Calu3 (cell line): ENCODE results near the gene PLS1. TPM values are rescaled to one million over a fixed set of nuclear protein-coding genes. Genes with fewer than 3 reads are reported as not detected.

Source experiments
- BruUV-seq: library from RNA; stranded (reverse); fragments of 400-500 nt; replicated peaks from 2 replicates; lab custom pipeline; 2021; lab: Mats Ljungman, UMichigan
- CTCF ChIA-PET: fragments of 300-600 bp; sonication (Branson Sonifier 250); formaldehyde crosslinking; loops from one replicate; lab custom pipeline; 2022; ENCODE audit warnings: antibody characterized with exemption; lab: Charles Lee
- DNase-seq: peaks from one replicate; pipeline ENCODE4 v3.0.0; 2022
- H3K27ac Mint-ChIP-seq: one replicate; pipeline ENCODE4 v1.8.0; 2022; ENCODE audit warnings: mixed read lengths; ENCODE audit not compliant: unreplicated experiment
- H3K27me3 Mint-ChIP-seq: one replicate; pipeline ENCODE4 v1.8.0; 2022; ENCODE audit warnings: mixed read lengths; ENCODE audit not compliant: unreplicated experiment
- H3K36me3 Mint-ChIP-seq: one replicate; pipeline ENCODE4 v1.8.0; 2022; ENCODE audit warnings: mild to moderate bottlenecking, moderate library complexity, mixed read lengths; ENCODE audit not compliant: insufficient read depth, unreplicated experiment
- H3K4me1 Mint-ChIP-seq: one replicate; pipeline ENCODE4 v1.8.0; 2022; ENCODE audit warnings: mild to moderate bottlenecking, low read depth, mixed read lengths; ENCODE audit not compliant: unreplicated experiment
- H3K4me3 Mint-ChIP-seq: one replicate; pipeline ENCODE4 v1.8.0; 2022; ENCODE audit warnings: mild to moderate bottlenecking, low read depth, moderate library complexity, mixed read lengths; ENCODE audit not compliant: unreplicated experiment
- H3K9me3 Mint-ChIP-seq: one replicate; pipeline ENCODE4 v1.8.0; 2022; ENCODE audit warnings: low read depth, mixed read lengths; ENCODE audit not compliant: unreplicated experiment
- CTCF ChIP-seq: fragments of 200-600 bp; IDR thresholded peaks from one replicate; pipeline ENCODE4 v1.8.0; 2022; ENCODE audit warnings: antibody characterized with exemption; ENCODE audit not compliant: unreplicated experiment
- intact Hi-C: fragments of 100-400 bp; cut with micrococcal nuclease; formaldehyde crosslinking; loops from one replicate; pipeline ENCODE4 v1.10.0; 2022; ENCODE audit not compliant: unreplicated experiment
- total RNA-seq: library from RNA; stranded (reverse); gene quantifications from 2 replicates; pipeline ENCODE4 v1.2.3, GENCODE V29; 2022

Gene PLS1
- total RNA-seq, 1 experiment from 2014 or later: 155 TPM

- DNase-seq: peak; percentile 33
- H3K36me3 Mint-ChIP-seq: peaks cover 12% of the 10 kb centered on the region
- BruUV-seq: no TSS peak
- no peaks in the 10 kb centered on the region for H3K9me3 Mint-ChIP-seq
- TF ChIP-seq CTCF: no peak
- H3K4me1 Mint-ChIP-seq: peaks cover 40% of the 10 kb centered on the region
- H3K27ac Mint-ChIP-seq: peak overlapping the region; percentile 69
- CTCF ChIA-PET: interaction anchor here (0.5 to 1.8 kb wide), 5 partner anchors 9 to 82 kb away, joined by 3 to 6 read pairs (median 4); partner anchors contain the start of gene ATR
- H3K4me3 Mint-ChIP-seq: peak overlapping the region; percentile 8
- H3K27me3 Mint-ChIP-seq: no peaks in the 10 kb centered on the region
- intact Hi-C loops: loop anchor here (10.0 kb wide), 1 partner anchor 344 kb away; the partner anchor contains the start of gene U2SURP
These were observed 64.2 kb downstream of the PLS1 start for GRCh38 chr3:142660383-142660782.

GRCh38 chr3:142660893-142661292 lies 64.7 kb downstream of the PLS1 start:
- H3K9me3 Mint-ChIP-seq: no peaks in the 10 kb centered on the region
- peaks cover 40% of the 10 kb centered on the region for H3K4me1 Mint-ChIP-seq

GRCh38 chr3:142663865-142664264 lies 67.7 kb downstream of the PLS1 start:
- intact Hi-C loops: loop anchor here (1.0 to 10.0 kb wide), 4 partner anchors 19 to 341 kb away; partner anchors contain the start of genes PLS1 and U2SURP
- CTCF ChIA-PET: interaction anchor here (0.5 to 1.3 kb wide), 9 partner anchors 11 to 92 kb away, joined by 3 to 8 read pairs (median 4); partner anchors contain the start of gene PLS1
- Mint-ChIP-seq H3K27ac (no peak overlapping the region), H3K9me3 (no peaks in the 10 kb centered on the region), H3K4me3 (peak overlapping the region; percentile 57), H3K4me1 (peaks cover 17% of the 10 kb centered on the region), H3K36me3 (peaks cover 19% of the 10 kb centered on the region), H3K27me3 (no peaks in the 10 kb centered on the region)
- DNase-seq: no peak
- no peak for TF ChIP-seq CTCF
- BruUV-seq: no TSS peak

More at GRCh38 chr3:142660893-142661292, 64.7 kb downstream of the PLS1 start:
- H3K4me3 Mint-ChIP-seq: no peak overlapping the region
- CTCF ChIA-PET: interaction anchor here (0.5 to 1.8 kb wide), 6 partner anchors 9 to 237 kb away, joined by 3 to 5 read pairs (median 4); partner anchors contain the start of gene ATR
- no TSS peak for BruUV-seq
- intact Hi-C loops: loop anchor here (1.0 to 10.0 kb wide), 2 partner anchors 63 to 344 kb away; partner anchors contain the start of gene U2SURP
- peaks cover 16% of the 10 kb centered on the region for H3K36me3 Mint-ChIP-seq
- no peak for TF ChIP-seq CTCF
- H3K27ac Mint-ChIP-seq: no peak overlapping the region
- no peaks in the 10 kb centered on the region for H3K27me3 Mint-ChIP-seq
- DNase-seq: no peak

GRCh38 chr3:142664311-142664710 lies 68.1 kb downstream of the PLS1 start:
- Mint-ChIP-seq H3K4me1 (peaks cover 13% of the 10 kb centered on the region), H3K27me3 (no peaks in the 10 kb centered on the region), H3K4me3 (peak overlapping the region; percentile 57), H3K9me3 (no peaks in the 10 kb centered on the region), H3K36me3 (peaks cover 19% of the 10 kb centered on the region), H3K27ac (no peak overlapping the region)
- DNase-seq: no peak
- CTCF ChIA-PET: interaction anchor here (0.5 to 1.3 kb wide), 10 partner anchors 12 to 92 kb away, joined by 3 to 8 read pairs (median 4); partner anchors contain the start of gene PLS1
- BruUV-seq: no TSS peak
- TF ChIP-seq CTCF: no peak
- intact Hi-C loops: loop anchor here (1.0 to 10.0 kb wide), 4 partner anchors 20 to 340 kb away; partner anchors contain the start of genes PLS1 and U2SURP
